Activated T-cell treated with anti-CD3 and anti-CD28 coated beads for 48 hours (primary cell): ENCODE measurements around the gene SLC5A5.

Experiments
- DNase-seq: peaks from one replicate; pipeline ENCODE4 v3.0.0-alpha.2; 2020; ENCODE audit warnings: low read depth

Gene SLC5A5

GRCh38 chr19:17871878-17872250, at the start of gene SLC5A5:
SLC5A5 (plus strand) TSS chr19:17871945; CDS start chr19:17872320, 375 bp downstream.
- no peak for DNase-seq

- DNase-seq: no peak
Measured at GRCh38 chr19:17824339-17824738, 47.4 kb upstream of the SLC5A5 start.

- DNase-seq: no peak
Measured at GRCh38 chr19:17826508-17827056, 45.2 kb upstream of the SLC5A5 start.

- no peak for DNase-seq
Measured at GRCh38 chr19:17829855-17830566, 41.7 kb upstream of the SLC5A5 start.

GRCh38 chr19:17830567-17831418, 41.0 kb upstream of the SLC5A5 start:
- DNase-seq: peak; percentile 63

GRCh38 chr19:17831419-17831888, 40.3 kb upstream of the SLC5A5 start:
- DNase-seq: no peak

- no peak for DNase-seq
Measured at GRCh38 chr19:17832443-17833208, 39.1 kb upstream of the SLC5A5 start.

- DNase-seq: no peak
Measured at GRCh38 chr19:17834350-17835181, 37.2 kb upstream of the SLC5A5 start.

- no peak for DNase-seq
Measured at GRCh38 chr19:17835182-17836006, 36.4 kb upstream of the SLC5A5 start.

- DNase-seq: no peak
Measured at GRCh38 chr19:17836530-17836929, 35.2 kb upstream of the SLC5A5 start.

- no peak for DNase-seq
Measured at GRCh38 chr19:17837972-17838371, 33.8 kb upstream of the SLC5A5 start.

- no peak for DNase-seq
Measured at GRCh38 chr19:17840019-17840418, 31.7 kb upstream of the SLC5A5 start.

GRCh38 chr19:17841371-17841809, 30.4 kb upstream of the SLC5A5 start:
- no peak for DNase-seq

GRCh38 chr19:17841810-17842662, 29.7 kb upstream of the SLC5A5 start:
- peak; percentile 76 for DNase-seq

- no peak for DNase-seq
Measured at GRCh38 chr19:17842663-17843291, 29.0 kb upstream of the SLC5A5 start.

GRCh38 chr19:17843292-17843827, 28.4 kb upstream of the SLC5A5 start:
- no peak for DNase-seq

- no peak for DNase-seq
Measured at GRCh38 chr19:17843908-17844490, 27.7 kb upstream of the SLC5A5 start.

- DNase-seq: no peak
Measured at GRCh38 chr19:17846146-17846545, 25.6 kb upstream of the SLC5A5 start.
